HL-60 (cell line): ENCODE measurements around the gene SLC9A7.

Experiments used
- TF ChIP-seq, protein P1 (sequence below): IDR thresholded peaks from one replicate; pipeline ENCODE4 v1.5.1; 2011; ENCODE audit warnings: low read length, control low read depth, inconsistent platforms; ENCODE audit not compliant: insufficient read depth
- TF ChIP-seq, protein P2 (sequence below): IDR thresholded peaks from 2 replicates; pipeline ENCODE4 v1.6.1; 2012; ENCODE audit warnings: low read depth; ENCODE audit not compliant: insufficient replicate concordance

GRCh38 chrX:46750889-46751288 lies 8.0 kb downstream of the SLC9A7 start:
- TF ChIP-seq, protein P1, sequence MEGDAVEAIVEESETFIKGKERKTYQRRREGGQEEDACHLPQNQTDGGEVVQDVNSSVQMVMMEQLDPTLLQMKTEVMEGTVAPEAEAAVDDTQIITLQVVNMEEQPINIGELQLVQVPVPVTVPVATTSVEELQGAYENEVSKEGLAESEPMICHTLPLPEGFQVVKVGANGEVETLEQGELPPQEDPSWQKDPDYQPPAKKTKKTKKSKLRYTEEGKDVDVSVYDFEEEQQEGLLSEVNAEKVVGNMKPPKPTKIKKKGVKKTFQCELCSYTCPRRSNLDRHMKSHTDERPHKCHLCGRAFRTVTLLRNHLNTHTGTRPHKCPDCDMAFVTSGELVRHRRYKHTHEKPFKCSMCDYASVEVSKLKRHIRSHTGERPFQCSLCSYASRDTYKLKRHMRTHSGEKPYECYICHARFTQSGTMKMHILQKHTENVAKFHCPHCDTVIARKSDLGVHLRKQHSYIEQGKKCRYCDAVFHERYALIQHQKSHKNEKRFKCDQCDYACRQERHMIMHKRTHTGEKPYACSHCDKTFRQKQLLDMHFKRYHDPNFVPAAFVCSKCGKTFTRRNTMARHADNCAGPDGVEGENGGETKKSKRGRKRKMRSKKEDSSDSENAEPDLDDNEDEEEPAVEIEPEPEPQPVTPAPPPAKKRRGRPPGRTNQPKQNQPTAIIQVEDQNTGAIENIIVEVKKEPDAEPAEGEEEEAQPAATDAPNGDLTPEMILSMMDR = no peak
- TF ChIP-seq, protein P2, sequence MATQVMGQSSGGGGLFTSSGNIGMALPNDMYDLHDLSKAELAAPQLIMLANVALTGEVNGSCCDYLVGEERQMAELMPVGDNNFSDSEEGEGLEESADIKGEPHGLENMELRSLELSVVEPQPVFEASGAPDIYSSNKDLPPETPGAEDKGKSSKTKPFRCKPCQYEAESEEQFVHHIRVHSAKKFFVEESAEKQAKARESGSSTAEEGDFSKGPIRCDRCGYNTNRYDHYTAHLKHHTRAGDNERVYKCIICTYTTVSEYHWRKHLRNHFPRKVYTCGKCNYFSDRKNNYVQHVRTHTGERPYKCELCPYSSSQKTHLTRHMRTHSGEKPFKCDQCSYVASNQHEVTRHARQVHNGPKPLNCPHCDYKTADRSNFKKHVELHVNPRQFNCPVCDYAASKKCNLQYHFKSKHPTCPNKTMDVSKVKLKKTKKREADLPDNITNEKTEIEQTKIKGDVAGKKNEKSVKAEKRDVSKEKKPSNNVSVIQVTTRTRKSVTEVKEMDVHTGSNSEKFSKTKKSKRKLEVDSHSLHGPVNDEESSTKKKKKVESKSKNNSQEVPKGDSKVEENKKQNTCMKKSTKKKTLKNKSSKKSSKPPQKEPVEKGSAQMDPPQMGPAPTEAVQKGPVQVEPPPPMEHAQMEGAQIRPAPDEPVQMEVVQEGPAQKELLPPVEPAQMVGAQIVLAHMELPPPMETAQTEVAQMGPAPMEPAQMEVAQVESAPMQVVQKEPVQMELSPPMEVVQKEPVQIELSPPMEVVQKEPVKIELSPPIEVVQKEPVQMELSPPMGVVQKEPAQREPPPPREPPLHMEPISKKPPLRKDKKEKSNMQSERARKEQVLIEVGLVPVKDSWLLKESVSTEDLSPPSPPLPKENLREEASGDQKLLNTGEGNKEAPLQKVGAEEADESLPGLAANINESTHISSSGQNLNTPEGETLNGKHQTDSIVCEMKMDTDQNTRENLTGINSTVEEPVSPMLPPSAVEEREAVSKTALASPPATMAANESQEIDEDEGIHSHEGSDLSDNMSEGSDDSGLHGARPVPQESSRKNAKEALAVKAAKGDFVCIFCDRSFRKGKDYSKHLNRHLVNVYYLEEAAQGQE = no peak
